HG03520 (cell line): ENCODE measurements around the gene MS4A10.

Experiments used
- ATAC-seq: cut with Tn5 transposase; IDR thresholded peaks from one replicate; pipeline ENCODE4 v1.9.1; 2021; ENCODE audit warnings: mild to moderate bottlenecking, moderate library complexity; ENCODE audit not compliant: unreplicated experiment

The MS4A10 gene

DNA sequence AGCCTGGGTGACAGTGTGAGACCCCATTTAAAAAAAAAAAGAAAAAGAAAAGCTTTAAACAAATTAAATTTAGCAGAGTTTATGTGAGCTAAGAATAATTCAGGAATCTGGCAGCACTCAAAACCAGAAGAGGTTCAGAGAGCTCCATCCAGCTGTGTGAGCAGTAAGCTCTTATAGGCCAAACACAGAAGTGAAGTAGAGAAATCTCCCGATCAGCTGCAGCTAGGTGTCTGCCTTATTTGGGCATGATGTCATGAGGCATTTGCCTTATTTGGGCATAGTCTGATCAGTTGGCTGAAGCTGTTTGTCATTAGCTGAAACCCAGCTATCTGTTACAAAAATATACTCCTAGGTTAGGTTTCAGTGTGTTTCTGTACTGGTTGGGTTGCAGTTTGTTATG lies 20.3 kb upstream of the MS4A10 start:
- peak; percentile 52 for ATAC-seq

DNA sequence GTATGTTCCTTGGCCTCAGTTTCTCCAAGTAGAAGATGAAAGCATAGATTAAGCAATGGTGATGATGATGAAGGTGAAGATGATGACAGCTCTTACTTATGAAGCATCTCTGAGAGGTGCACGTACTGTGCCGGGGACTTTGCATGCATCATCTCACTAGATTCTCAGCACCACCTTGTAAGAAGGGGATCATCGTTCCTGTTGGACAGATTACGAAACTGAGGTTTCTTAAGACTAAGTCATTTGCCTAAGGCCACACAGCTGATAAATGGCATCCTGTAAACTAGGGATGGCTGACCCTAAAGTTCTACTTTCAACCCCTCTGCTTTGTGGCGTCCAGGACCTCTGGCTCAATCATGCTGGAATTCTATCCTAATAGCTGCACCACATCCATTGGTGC lies 19.8 kb upstream of the MS4A10 start:
- ATAC-seq: no peak

DNA sequence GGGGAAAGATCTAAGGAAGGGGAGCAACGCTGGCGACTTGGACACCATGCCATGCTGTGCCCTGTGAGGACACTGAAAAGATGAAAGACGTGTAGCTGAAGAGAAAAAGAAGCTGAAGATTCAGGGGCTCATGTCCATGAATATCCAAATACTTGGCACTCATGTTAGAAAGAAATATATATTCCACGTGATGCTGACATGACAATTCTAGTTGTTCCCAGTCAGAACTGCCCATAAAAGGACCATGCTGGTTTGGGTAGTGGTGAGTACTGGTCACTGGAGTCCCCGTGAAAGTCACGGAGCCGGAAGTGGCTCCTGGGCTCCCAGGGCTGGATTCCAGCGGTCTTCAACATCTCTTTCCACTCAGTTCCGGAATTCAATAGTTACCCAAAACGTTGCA lies 18.6 kb upstream of the MS4A10 start:
- ATAC-seq: no peak

DNA sequence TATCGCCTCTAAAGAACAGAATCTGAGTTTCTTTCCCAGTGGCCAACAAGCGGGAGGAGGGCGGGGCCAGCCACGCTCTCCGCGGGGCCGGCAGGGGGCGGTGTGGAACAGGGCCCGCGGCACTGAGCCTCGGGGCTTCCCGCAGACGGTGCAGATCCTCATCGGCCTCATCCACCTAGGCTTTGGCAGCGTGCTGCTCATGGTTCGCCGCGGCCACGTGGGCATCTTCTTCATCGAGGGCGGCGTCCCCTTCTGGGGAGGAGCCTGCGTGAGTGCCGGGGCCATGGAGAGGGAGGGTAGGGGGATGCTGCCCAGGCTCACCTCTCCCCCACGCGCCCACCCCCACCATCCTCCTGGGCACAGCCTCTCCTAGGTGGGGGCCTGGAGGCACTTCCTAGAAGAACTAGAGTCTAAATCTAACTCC lies 17.7 kb upstream of the MS4A10 start:
- ATAC-seq: no peak

DNA sequence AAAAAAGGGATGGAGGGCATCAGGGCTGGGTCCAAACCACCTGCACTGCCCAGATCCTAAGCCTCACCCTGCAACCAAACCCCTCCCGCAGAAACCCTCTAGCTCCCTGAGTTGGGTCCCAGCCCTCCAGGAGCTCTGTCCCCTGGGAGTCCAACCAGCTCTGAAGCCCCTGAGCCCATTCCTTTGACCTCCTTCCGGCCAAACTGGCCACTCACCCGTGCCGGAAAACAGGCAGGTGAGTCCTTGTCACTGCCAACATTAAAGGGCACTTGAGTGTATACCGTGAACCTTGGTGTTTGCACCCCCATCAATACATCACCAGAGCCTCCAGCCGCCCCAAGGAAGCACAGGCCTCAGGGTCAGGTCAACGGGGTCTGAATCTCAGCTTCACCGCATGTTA lies 16.9 kb upstream of the MS4A10 start:
- ATAC-seq: no peak

DNA sequence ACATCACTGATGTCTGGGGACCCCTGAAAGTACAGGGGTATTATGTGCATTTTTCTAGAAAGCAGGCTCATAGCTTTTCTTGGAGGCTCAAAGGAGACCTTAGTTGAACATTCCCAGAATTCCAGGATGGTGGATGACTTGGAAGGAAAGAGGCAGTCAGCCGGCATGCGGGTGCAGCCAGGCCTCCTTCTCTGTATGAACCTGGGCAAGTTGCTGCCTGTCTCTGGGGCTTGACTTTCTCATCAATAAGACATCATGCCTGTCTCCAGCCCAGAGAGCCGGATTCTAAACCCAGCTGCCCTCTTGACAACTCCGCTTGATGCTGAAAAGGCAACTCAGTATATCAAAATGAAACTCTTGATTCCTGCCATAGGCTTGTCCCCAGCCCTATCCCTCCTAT lies 15.9 kb upstream of the MS4A10 start:
- ATAC-seq: no peak

DNA sequence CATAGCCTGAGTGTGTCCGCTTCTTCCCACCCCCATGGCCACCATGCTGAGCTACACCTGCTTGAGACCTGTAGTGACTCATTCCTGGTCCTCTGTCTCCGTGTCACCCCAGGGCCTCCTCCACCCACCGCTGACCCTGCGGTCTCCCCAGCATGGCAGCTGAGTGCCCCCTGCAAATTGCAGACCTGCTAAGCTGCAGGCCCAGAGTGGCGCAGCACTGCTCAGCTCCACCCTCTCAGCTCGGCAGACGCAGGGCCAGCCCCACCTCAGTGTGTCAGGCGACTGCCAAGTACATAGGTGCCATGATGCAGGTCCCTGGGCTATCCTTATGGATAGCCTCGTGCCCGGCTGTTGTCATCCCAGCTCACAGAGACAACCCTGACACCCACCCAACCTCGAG lies 15.3 kb upstream of the MS4A10 start:
- no peak for ATAC-seq

DNA sequence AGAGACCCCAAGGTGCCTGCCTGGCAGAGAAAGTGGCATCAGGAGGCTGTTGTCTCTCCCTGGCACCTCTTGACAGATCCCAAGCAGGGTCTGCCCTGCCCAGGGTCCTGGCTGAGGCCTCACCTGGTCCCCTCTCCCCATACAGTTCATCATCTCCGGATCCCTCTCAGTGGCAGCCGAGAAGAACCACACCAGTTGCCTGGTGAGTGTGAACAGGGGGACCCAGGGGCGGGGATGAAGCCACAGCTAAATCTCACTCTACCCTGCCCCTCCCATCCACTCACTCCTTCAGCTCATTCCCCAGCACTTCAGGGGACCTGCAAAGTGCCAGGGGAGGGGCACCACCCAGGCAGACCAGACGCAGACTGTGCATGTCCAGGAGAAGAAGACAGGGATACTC lies 14.0 kb upstream of the MS4A10 start:
- no peak for ATAC-seq

DNA sequence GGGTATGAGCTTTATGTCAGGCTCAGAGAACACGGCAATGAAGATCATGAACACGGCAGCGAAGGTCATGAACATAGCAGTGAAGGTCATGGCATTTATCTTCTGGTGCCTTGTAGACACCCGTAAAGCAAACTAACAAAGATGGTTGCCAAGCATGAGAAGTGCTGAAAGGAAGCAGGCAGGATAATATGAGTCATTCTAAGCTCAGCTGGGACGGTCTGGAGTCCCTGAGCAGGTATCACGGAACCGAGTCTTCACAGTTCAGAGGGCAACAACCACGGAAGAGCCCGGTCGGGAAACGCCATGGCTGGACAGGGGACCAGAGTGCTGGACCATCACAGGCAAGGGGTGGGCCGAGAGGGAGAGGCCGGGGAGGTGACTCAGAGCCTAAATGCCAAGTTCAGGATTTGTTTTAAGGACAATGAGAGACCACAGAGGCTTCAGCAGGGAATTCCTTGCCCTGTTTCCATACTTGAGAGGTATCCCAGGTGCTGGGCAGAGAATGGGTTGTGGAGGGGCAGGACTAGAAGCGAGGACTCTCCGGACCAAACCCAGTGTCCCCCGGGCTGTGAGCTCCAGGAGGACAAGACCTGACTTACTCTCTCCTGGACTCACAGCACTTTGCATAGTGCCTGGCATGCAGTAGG lies 13.1 kb upstream of the MS4A10 start:
- no peak for ATAC-seq

DNA sequence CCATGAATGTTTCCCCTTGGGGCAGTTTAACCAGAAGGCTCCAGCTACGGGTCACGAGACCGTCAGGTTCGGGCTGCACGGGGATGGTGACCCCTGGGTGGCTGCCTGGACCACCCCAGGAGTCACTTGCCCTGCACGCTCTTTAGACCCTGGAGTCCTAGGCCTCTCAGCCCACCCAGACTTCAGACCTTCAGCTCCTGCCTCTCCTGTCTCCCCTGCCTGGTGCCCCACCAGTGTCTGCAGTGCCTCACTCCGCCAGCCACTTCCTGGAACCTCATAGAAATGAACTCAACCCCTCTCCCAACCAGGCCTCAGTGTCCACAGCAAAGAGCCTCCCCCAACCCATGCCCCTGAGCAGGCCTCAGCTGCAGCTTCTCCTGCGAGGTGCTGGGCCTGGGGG lies 12.5 kb upstream of the MS4A10 start:
- ATAC-seq: no peak

DNA sequence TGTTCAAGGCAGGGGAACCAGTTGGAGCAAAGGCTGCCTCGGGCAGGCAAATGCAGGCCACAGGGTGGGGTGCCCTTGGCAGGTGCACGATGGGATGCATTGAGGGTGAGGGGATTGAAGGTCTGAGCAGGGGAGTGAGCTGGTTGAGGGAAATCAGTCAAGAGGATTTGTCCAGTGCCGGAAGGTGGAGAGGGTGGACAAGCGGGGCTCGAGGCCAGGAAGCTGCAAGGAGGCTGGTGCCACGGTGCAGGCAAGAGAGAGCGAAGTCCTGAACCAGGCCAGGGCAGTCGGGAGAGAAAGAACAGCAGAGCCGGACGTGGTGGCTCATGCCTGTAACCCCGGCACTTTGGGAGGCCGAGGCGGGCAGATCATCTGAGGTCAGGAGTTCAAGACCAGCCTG lies 10.4 kb upstream of the MS4A10 start:
- ATAC-seq: no peak

DNA sequence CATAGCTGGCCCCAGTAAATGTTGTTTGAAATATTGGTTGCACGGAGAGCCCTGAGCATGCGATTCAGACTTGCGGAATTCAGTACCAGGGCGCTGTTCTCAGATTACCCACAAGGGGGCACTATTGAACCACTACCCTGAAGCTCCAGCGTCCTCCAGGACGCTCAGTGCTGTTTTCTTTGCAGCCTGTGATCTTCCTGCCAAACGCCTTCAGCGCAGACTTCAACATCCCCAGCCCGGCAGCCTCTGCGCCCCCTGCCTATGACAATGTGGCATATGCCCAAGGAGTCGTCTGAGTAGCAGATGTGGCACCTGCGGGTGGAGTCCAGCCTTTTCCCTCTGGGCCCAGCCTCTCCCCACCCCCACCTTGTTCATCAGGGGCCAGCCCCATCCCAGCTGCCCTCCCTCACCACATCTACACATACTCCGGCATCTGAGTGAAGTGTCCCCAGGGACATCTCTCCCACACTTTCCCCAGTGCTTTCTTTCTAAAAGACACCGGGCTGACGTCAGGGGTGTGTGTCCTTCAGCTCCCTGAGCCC lies 9.6 kb upstream of the MS4A10 start:
- ATAC-seq: peak; percentile 63

DNA sequence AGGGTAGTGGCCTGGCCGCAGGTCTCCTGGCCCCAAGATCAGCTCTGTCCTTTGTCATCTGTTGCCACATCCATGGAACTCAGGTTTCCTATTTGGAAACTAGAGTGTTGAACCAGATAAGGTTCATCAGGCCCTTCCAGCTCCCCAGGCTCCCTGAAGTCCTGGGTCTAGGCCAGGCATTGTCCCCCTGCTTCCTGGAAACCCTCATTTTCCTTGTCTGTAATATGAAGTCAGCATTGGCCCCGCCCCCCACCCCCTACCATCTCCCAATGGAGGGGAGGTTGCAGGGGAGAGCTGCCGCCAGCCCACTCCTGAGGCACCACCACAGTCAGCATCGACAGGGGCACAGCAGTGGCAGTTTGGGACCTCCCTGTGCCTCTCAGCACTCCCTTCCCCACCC lies 9.0 kb upstream of the MS4A10 start:
- no peak for ATAC-seq

DNA sequence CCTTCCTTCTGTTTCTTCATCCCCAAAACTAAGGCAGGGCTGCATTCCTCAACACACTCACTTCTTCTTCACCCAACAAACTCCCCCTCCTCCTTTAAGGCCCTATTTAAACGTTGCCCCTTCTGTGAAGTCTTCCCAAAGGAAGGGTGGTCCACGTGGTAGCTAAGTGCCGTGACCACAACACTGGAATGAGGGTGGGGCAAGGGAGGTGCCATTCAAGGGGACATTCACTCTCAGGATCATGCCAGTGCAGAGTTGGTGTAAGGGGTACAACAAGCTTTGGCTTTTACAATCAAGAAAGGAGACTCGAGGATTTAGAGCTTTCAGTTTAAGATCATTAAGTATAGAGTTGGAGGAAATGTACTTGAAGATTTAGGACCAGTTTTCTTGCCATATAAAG lies 8.0 kb upstream of the MS4A10 start:
- ATAC-seq: no peak

DNA sequence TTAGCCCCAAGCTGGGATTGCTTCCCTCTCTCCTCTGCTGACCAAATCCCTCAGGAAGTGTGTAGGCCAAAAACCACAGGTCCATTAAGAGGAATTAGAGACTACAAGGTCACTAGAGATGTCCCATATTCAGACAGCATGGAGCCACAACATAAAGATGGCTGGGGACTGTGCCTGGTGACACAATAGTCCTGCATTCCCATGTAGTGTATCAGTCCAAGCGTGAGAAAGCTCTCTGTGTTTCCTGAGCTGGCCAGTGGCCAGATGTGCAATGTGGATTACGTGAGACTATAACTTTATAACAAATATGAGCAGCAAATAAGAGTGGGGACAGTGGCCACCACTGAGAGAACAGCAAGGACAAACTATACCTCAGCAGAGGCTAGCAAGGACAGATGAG lies 7.6 kb upstream of the MS4A10 start:
- no peak for ATAC-seq

DNA sequence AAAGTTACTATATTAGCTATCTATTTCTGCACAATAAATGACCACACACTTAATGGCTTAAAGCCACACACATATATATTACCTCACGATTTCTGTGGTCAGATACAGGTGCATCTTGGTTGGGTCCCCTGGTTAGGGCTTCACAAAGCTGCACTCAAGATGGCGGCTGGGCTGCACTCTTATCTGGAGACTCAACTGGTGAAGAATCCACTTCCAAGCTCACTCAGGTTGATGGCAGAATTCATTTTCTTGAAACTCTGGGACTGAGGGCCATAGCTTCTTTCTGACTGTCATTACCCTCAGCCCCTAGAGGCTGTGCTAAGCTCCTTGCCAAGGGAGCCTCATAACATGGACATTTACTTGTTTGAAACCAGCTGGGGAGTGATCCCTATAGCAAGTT lies 5.1 kb upstream of the MS4A10 start:
- no peak for ATAC-seq

DNA sequence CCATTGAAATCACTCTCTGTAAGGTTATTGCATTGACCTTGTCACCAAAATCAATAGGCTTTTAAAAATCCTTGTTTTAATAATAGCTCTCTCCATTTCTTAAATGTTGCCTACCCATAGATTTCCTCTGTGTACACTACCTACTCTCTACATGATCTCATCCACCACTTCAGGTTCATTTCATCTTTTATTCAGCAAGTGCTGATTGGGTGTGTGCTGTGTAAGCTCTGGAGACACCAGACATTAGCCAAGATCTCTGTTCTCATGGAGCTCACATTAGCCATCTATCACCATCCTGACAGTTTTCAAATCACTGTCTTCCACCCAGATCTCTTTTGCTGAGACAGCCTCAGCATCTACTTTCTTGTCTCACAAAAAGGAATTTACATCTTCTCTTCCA lies 4.4 kb upstream of the MS4A10 start:
- ATAC-seq: no peak

DNA sequence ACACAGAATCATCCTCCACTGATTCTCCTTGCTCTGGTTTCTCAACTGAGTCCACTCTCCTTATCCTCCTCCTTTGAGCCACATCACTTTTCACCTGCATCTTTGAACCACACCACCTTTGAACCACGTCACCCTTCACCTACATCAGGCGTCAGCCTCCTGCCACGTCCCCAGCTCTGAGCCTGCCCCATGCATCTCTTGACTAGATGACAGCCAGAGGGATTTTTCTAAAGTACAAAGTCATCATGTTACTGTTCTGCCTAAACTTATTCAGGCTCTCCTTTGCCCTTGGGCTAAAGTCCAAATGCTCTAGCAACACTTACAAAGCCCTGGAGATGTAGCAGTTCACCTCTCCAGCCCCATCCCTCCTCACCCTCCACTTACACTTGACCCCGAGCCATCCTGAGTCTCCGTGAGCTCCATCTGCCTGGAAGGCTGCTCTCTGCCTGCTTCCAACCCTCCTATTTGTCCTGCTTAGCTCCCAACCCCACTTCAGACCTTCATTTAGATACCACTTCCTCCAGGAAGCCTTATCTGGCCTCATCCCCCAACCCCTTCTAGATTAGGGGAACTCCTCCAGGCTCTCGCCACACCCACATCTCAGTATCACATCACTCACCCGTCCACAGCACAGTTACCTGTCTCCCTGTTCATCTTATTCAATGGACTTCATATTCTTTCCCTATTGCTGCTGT lies 3.7 kb upstream of the MS4A10 start:
- no peak for ATAC-seq

DNA sequence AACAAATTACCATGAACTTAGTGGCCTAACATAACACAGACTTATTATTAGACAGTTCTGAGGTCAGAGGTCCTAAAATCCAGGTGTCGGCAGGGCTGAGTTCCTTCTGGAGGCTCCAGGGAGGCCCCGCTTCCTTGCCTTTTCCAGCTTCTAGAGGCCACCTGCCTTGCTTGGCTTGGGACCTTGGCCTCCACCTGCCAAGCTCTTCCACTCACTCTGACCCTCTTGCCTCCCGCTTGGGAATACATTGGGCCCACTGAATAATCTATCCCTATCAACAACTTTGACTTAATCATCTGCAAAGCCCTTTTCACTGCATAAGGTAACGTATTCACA lies 3.2 kb upstream of the MS4A10 start:
- no peak for ATAC-seq

DNA sequence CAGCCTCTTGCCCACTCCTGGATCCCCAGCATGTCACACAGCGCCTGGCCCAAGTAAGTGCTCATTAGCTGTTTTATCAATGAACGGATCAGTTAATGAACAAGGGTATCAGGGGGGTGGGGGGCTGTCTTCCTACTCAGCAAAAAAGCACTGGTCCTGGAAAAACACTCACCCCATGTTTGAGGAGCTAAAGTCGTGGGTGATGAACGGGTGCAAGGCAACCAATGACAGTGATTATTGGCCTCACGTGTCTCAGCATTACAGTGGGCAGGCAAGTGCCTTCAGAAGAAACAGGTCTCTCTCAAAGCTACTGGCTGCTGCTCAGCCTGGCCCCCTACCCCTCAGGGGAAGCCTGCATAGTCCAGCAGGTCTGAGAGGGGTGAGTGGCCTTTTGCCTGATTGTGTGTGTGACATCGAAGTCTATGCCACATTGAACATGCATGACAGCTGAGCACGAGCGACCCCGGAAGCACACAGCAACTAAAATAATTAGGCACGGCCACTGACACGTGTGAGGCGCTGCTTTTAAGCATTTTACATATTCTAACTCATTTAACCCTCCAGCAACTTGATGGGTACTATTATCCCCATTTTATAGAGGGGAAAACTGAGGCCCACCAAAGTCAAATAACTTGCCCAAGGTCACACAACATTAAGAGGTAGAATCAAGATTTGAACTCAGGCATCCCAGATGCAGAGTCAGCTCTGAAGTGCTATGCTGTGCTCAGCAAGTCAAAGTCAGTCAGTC lies 2.6 kb upstream of the MS4A10 start:
- no peak for ATAC-seq

DNA sequence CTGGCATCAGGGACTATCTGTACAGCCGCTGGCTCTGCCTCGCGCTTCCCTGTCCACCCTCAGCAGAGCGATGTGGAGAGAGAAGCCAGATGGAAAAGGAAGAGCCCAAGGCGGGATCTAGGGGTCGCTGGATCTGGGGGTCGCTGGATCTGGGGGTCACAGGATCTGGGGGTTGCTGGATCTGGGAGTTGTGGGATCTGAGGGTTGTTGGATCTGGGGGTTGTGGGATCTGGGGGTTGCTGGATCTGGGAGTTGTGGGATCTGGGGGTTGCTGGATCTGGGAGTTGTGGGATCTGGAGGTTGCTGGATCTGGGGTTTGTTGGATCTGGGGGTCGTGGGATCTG lies 2.0 kb upstream of the MS4A10 start:
- no peak for ATAC-seq

DNA sequence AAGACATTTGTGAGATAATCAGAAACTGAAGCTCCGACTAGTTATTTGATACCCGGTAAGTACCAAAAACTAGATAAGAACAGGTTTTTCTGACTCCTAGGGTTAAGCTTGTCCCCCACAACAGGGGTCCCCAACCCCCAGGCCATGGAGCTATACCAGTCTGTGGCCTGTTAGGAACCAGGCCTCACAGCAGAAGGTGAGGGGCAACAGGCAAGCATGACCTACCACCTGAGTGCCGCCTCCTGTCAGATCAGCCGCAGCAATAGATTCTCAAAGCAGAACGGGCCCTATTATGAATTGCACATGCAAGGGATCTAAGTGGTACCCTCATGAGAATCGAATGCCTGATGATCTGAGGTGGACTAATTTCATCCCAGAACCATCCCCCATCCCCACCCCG lies 1.2 kb upstream of the MS4A10 start:
- ATAC-seq: no peak
